ENCODE data around the gene SEMA6D.
"Not testable (repeated sequence)": the region's sequence is repeated elsewhere in the genome, so short reads cannot be mapped to it uniquely, and the experiment has no call there.

Gene SEMA6D

GRCh38 chr15:47725051-47725450 is 7.7 kb downstream of the SEMA6D start:
- no peaks in the 10 kb centered on the region for H3K4me1 ChIP-seq (ENCODE audit: insufficient read depth, low read length)
- no peak overlapping the region for H3K4me3 ChIP-seq (ENCODE audit: low read length)
- no peaks in the 10 kb centered on the region for H3K9me3 ChIP-seq (ENCODE audit: low read length)
- H3K36me3 ChIP-seq (ENCODE audit: insufficient read depth, low read length): no peaks in the 10 kb centered on the region
- H3K27me3 ChIP-seq (ENCODE audit: insufficient read depth, low read length): peaks cover 20% of the 10 kb centered on the region
- no peak overlapping the region for H2AFZ ChIP-seq (ENCODE audit: low read depth, low read length)

- H2AFZ ChIP-seq (ENCODE audit: low read depth, low read length): no peak overlapping the region
Observed at GRCh38 chr15:47725906-47726305, 8.6 kb downstream of the SEMA6D start.

DNA sequence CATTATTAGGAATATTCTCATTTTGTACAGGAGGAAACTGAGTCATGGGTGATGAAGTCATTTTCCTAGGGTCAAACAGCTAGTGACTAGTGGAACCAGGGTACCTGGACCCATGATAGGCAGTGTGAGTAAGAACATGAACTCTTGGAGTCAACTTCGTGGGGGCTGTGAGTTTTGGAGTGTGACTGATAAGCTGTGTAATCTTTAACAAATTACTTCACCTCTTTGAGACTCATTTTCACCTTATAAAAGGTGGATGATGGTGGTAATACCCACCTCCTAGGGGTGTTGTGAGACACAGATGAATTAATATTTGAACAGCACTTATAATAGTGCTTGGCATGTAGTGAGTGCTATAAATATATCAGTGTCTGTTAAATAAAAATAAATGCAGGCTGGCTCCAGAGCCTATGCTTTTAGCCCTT is 9.1 kb downstream of the SEMA6D start:
- H3K4me3 ChIP-seq (ENCODE audit: low read length): no peak overlapping the region

More at GRCh38 chr15:47725906-47726305, 8.6 kb downstream of the SEMA6D start:
- no peaks in the 10 kb centered on the region for H3K4me1 ChIP-seq (ENCODE audit: insufficient read depth, low read length)
- no peaks in the 10 kb centered on the region for H3K36me3 ChIP-seq (ENCODE audit: insufficient read depth, low read length)
- H3K4me3 ChIP-seq (ENCODE audit: low read length): no peak overlapping the region
- H3K9me3 ChIP-seq (ENCODE audit: low read length): no peaks in the 10 kb centered on the region
- H3K27me3 ChIP-seq (ENCODE audit: insufficient read depth, low read length): peaks cover 14% of the 10 kb centered on the region

DNA sequence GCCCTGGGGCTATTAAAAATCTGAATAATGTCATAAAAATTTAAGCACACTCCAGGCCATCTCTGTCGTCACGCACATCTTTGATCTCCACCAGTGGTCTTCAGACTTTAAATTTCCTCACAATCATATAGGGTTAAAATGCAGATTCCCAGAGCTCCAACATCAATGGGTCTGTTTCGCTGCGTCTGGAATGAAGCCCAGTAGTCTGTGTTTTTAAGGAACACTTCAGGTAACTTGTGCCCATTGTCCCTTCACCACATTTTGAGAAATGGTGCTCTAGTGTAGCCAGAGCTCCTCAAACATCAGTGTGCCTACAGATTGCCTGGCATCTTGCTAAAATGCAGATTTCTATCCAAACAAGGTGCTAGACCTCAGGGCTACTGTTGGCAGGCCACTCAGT is 9.8 kb downstream of the SEMA6D start:
- Histone ChIP-seq H3K27me3 (ENCODE audit: insufficient read depth, low read length) (peaks cover 4% of the 10 kb centered on the region), H3K4me3 (ENCODE audit: low read length) (no peak overlapping the region), H3K4me1 (ENCODE audit: insufficient read depth, low read length) (no peaks in the 10 kb centered on the region), H2AFZ (ENCODE audit: low read depth, low read length) (no peak overlapping the region), H3K36me3 (ENCODE audit: insufficient read depth, low read length) (no peaks in the 10 kb centered on the region), H3K9me3 (ENCODE audit: low read length) (no peaks in the 10 kb centered on the region)

More for the DNA sequence above, 9.1 kb downstream of the SEMA6D start:
- Histone ChIP-seq H3K4me1 (ENCODE audit: insufficient read depth, low read length) (no peaks in the 10 kb centered on the region), H3K9me3 (ENCODE audit: low read length) (no peaks in the 10 kb centered on the region), H2AFZ (ENCODE audit: low read depth, low read length) (no peak overlapping the region), H3K36me3 (ENCODE audit: insufficient read depth, low read length) (no peaks in the 10 kb centered on the region), H3K27me3 (ENCODE audit: insufficient read depth, low read length) (peaks cover 11% of the 10 kb centered on the region)

DNA sequence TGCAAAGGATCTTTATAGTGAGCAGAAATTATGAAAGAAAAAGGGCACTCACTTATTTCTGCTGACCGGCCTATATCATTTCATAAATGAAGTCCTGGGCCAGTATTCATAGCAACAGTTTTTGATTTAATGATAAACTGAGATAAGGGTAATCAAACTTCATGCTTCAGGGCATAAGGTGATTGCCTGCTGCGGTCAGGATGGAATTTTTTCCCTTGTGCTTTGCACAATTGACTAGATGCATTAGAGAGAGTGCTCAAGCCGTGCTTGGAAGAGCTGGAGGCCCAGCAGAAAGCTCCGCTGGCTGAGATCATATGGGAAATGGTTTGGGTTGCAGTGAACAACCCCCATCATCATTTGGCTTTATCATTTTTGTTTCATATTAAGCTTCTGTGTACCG is 10.4 kb downstream of the SEMA6D start:
- H3K27me3 ChIP-seq (ENCODE audit: insufficient read depth, low read length): peaks cover 2% of the 10 kb centered on the region
- no peaks in the 10 kb centered on the region for H3K9me3 ChIP-seq (ENCODE audit: low read length)
- H3K4me1 ChIP-seq (ENCODE audit: insufficient read depth, low read length): no peaks in the 10 kb centered on the region
- no peaks in the 10 kb centered on the region for H3K36me3 ChIP-seq (ENCODE audit: insufficient read depth, low read length)
- no peak overlapping the region for H2AFZ ChIP-seq (ENCODE audit: low read depth, low read length)
- no peak overlapping the region for H3K4me3 ChIP-seq (ENCODE audit: low read length)

DNA sequence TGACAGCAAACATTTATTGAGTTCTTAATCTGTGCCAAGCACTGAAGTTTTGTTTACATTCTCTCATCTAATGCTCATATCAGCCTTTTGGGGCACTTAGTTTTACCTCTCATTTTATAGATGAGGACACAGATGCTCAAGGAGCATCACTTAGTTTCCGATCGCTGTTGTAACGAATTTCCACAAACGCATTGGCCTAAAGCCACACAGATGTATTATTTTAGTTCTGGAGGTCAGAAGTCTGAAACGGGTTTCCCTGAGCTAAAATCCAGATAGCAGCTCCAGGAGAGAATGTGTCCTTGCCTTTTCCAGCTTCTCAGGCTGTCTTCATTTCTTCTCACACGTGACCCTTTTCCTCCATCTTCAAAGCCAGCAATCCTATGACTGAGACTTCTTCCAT is 11.1 kb downstream of the SEMA6D start:
- Histone ChIP-seq H3K9me3 (ENCODE audit: low read length) (no peaks in the 10 kb centered on the region), H3K36me3 (ENCODE audit: insufficient read depth, low read length) (no peaks in the 10 kb centered on the region), H3K4me3 (ENCODE audit: low read length) (no peak overlapping the region), H3K27me3 (ENCODE audit: insufficient read depth, low read length) (no peaks in the 10 kb centered on the region), H3K4me1 (ENCODE audit: insufficient read depth, low read length) (no peaks in the 10 kb centered on the region), H2AFZ (ENCODE audit: low read depth, low read length) (no peak overlapping the region)

DNA sequence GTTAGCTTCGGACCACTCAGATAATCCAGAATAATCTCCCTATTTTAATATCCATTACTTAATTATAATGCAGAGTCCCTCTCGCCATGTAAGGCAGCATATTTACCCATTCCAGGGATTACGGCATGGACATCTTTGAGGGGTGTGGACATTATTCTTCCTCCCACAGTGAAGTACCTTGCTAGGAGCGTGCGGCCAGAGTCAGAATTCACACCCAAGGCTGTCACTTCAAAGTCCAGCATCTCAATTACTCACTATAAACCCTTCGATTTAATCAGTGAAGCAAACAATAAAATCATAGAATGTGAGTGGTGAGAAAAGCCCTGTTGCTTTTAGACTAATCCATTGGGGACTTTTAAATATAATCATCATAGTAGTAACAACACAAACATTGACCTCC is 11.6 kb downstream of the SEMA6D start:
- H3K4me3 ChIP-seq (ENCODE audit: low read length): no peak overlapping the region
- no peaks in the 10 kb centered on the region for H3K4me1 ChIP-seq (ENCODE audit: insufficient read depth, low read length)
- H3K9me3 ChIP-seq (ENCODE audit: low read length): no peaks in the 10 kb centered on the region
- H2AFZ ChIP-seq (ENCODE audit: low read depth, low read length): no peak overlapping the region
- H3K27me3 ChIP-seq (ENCODE audit: insufficient read depth, low read length): no peaks in the 10 kb centered on the region
- H3K36me3 ChIP-seq (ENCODE audit: insufficient read depth, low read length): no peaks in the 10 kb centered on the region

- no peaks in the 10 kb centered on the region for H3K9me3 ChIP-seq (ENCODE audit: low read length)
- H3K4me3 ChIP-seq (ENCODE audit: low read length): no peak overlapping the region
- no peaks in the 10 kb centered on the region for H3K4me1 ChIP-seq (ENCODE audit: insufficient read depth, low read length)
- no peak overlapping the region for H2AFZ ChIP-seq (ENCODE audit: low read depth, low read length)
- H3K27me3 ChIP-seq (ENCODE audit: insufficient read depth, low read length): no peaks in the 10 kb centered on the region
- no peaks in the 10 kb centered on the region for H3K36me3 ChIP-seq (ENCODE audit: insufficient read depth, low read length)
Observed at GRCh38 chr15:47731230-47731629, 13.9 kb downstream of the SEMA6D start.

- H2AFZ ChIP-seq (ENCODE audit: low read depth, low read length): no peak overlapping the region
- no peaks in the 10 kb centered on the region for H3K9me3 ChIP-seq (ENCODE audit: low read length)
- no peaks in the 10 kb centered on the region for H3K27me3 ChIP-seq (ENCODE audit: insufficient read depth, low read length)
- H3K4me3 ChIP-seq (ENCODE audit: low read length): no peak overlapping the region
- H3K36me3 ChIP-seq (ENCODE audit: insufficient read depth, low read length): no peaks in the 10 kb centered on the region
- no peaks in the 10 kb centered on the region for H3K4me1 ChIP-seq (ENCODE audit: insufficient read depth, low read length)
Observed at GRCh38 chr15:47732248-47732647, 14.9 kb downstream of the SEMA6D start.

- no peaks in the 10 kb centered on the region for H3K9me3 ChIP-seq (ENCODE audit: low read length)
- no peak overlapping the region for H3K4me3 ChIP-seq (ENCODE audit: low read length)
- H3K36me3 ChIP-seq (ENCODE audit: insufficient read depth, low read length): no peaks in the 10 kb centered on the region
- no peaks in the 10 kb centered on the region for H3K27me3 ChIP-seq (ENCODE audit: insufficient read depth, low read length)
- no peak overlapping the region for H2AFZ ChIP-seq (ENCODE audit: low read depth, low read length)
- no peaks in the 10 kb centered on the region for H3K4me1 ChIP-seq (ENCODE audit: insufficient read depth, low read length)
Observed at GRCh38 chr15:47733085-47733484, 15.8 kb downstream of the SEMA6D start.

DNA sequence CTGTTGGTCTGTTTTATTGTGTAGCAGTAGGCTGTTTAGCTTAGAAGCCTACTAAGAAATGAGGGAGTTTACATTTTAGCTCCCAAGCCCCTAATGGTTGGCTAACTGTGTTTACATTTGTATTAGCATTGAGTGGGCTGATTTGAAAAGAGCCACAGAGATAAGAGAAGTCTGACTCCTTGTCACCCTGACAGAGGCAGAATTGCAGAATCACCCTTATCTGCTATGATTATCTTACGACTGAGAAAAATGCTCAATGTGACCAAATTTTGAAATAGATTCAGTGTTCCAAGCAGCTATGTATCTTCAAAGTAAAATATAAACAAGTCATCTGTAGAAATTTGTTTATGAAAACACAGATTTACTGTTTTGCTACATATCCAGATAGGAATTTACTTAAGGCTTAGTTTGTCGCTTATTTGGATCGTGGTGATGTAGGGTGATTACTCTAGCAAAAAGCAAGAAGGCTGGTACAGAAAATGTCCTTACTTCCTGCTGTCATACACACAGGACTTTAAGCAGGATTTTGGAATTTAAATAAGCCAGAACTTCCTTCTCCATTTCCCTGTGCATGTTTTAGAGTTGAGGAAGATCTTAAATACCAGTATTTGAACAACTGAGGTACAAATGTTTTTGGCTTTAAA is 19.0 kb downstream of the SEMA6D start:
- H3K9me3 ChIP-seq (ENCODE audit: low read length): no peaks in the 10 kb centered on the region
- no peak overlapping the region for H3K4me3 ChIP-seq (ENCODE audit: low read length)
- H2AFZ ChIP-seq (ENCODE audit: low read depth, low read length): no peak overlapping the region
- no peaks in the 10 kb centered on the region for H3K36me3 ChIP-seq (ENCODE audit: insufficient read depth, low read length)
- H3K27me3 ChIP-seq (ENCODE audit: insufficient read depth, low read length): no peaks in the 10 kb centered on the region
- no peaks in the 10 kb centered on the region for H3K4me1 ChIP-seq (ENCODE audit: insufficient read depth, low read length)

DNA sequence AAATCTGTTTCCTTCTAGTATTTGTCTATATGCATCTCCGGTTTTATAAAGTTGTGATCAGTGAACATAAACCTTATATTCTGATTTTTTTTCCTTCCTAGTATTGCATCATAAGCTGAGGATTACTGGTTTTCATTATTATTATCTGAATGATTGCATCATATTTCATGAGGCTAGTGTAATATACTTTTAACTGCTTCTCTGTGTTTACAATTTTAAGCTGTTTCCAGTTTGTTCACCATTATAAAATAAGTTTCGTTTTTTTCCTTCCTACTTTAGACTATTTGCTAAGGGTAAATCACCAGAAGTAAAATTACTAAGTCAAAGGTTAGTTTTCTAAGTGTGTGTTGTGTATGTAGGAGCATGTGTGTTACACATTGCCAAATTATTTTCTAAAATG is 20.2 kb downstream of the SEMA6D start:
- Histone ChIP-seq H3K4me3 (ENCODE audit: low read length) (no peak overlapping the region), H3K36me3 (ENCODE audit: insufficient read depth, low read length) (no peaks in the 10 kb centered on the region), H2AFZ (ENCODE audit: low read depth, low read length) (no peak overlapping the region), H3K9me3 (ENCODE audit: low read length) (no peaks in the 10 kb centered on the region), H3K27me3 (ENCODE audit: insufficient read depth, low read length) (no peaks in the 10 kb centered on the region), H3K4me1 (ENCODE audit: insufficient read depth, low read length) (no peaks in the 10 kb centered on the region)

GRCh38 chr15:47738144-47738825 is 21.0 kb downstream of the SEMA6D start:
- not testable (repeated sequence) for H3K4me3 ChIP-seq (ENCODE audit: low read length); H2AFZ ChIP-seq (ENCODE audit: low read depth, low read length); H3K9me3 ChIP-seq (ENCODE audit: low read length); H3K27me3 ChIP-seq (ENCODE audit: insufficient read depth, low read length); H3K36me3 ChIP-seq (ENCODE audit: insufficient read depth, low read length); H3K4me1 ChIP-seq (ENCODE audit: insufficient read depth, low read length)

GRCh38 chr15:47741082-47741481 is 23.8 kb downstream of the SEMA6D start:
- Histone ChIP-seq H3K9me3 (ENCODE audit: low read length) (no peaks in the 10 kb centered on the region), H3K4me3 (ENCODE audit: low read length) (no peak overlapping the region), H3K4me1 (ENCODE audit: insufficient read depth, low read length) (no peaks in the 10 kb centered on the region), H2AFZ (ENCODE audit: low read depth, low read length) (no peak overlapping the region), H3K36me3 (ENCODE audit: insufficient read depth, low read length) (no peaks in the 10 kb centered on the region), H3K27me3 (ENCODE audit: insufficient read depth, low read length) (no peaks in the 10 kb centered on the region)
